Measurements from ENCODE around the gene PRRC2B. TPM values are rescaled to one million over a fixed set of nuclear protein-coding genes. Genes with fewer than 3 reads are reported as not detected.

Gene PRRC2B
- total RNA-seq, 1 experiment from 2014 or later: 137 TPM

- CTCF ChIA-PET: interaction anchor here (0.6 to 1.1 kb wide), 3 partner anchors 27 to 178 kb away, joined by 4 to 5 read pairs (median 5); no protein-coding TSS in a partner anchor
- TF ChIP-seq CTCF (IDR thresholded peaks at IDR 0.05; ENCODE audit: unreplicated experiment): no peak
- Mint-ChIP-seq H3K9me3 (ENCODE audit: low read depth, unreplicated experiment) (no peaks in the 10 kb centered on the region), H3K36me3 (ENCODE audit: insufficient read depth, unreplicated experiment) (no peaks in the 10 kb centered on the region), H3K4me3 (ENCODE audit: low read depth, unreplicated experiment) (no peak overlapping the region), H3K27ac (ENCODE audit: unreplicated experiment) (no peak overlapping the region), H3K27me3 (ENCODE audit: unreplicated experiment) (no peaks in the 10 kb centered on the region), H3K4me1 (ENCODE audit: low read depth, unreplicated experiment) (peaks cover 10% of the 10 kb centered on the region)
- DNase-seq: no peak
- intact Hi-C loops (cut with micrococcal nuclease; ENCODE audit: unreplicated experiment): no loop called here
- BruUV-seq (replicated peaks): no TSS peak
Observed at GRCh38 chr9:131382850-131383729, 10.8 kb upstream of the PRRC2B start.

GRCh38 chr9:131385296-131385695 lies 8.6 kb upstream of the PRRC2B start:
- Mint-ChIP-seq H3K4me3 (ENCODE audit: low read depth, unreplicated experiment) (no peak overlapping the region), H3K27ac (ENCODE audit: unreplicated experiment) (no peak overlapping the region), H3K27me3 (ENCODE audit: unreplicated experiment) (no peaks in the 10 kb centered on the region), H3K9me3 (ENCODE audit: low read depth, unreplicated experiment) (no peaks in the 10 kb centered on the region), H3K36me3 (ENCODE audit: insufficient read depth, unreplicated experiment) (no peaks in the 10 kb centered on the region), H3K4me1 (ENCODE audit: low read depth, unreplicated experiment) (peaks cover 10% of the 10 kb centered on the region)
- intact Hi-C loops (cut with micrococcal nuclease; ENCODE audit: unreplicated experiment): no loop called here
- CTCF ChIA-PET: no interaction called here
- no peak for DNase-seq
- TF ChIP-seq CTCF (IDR thresholded peaks at IDR 0.05; ENCODE audit: unreplicated experiment): no peak
- BruUV-seq (replicated peaks): no TSS peak

DNA sequence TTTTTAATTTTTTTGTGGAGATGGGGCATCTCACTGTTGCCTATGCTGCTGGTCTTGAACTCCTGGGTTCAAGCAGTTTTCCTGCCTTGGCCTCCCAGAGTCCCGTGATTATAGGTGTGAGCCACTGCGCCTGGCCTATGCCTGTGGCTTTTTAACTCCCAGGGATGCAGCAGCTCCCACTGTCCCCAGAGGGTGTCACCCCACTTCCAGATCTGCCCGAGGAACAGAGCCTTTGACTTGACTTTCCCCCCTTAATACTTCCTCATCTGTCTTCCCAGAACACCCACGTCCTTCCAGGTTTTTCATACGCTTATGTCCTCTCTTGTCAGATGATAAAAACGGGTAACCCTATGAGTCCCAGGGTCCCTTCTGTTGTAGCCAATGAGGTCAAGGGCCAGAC lies 7.6 kb upstream of the PRRC2B start:
- no peak for TF ChIP-seq CTCF (IDR thresholded peaks at IDR 0.05; ENCODE audit: unreplicated experiment)
- Mint-ChIP-seq H3K36me3 (ENCODE audit: insufficient read depth, unreplicated experiment) (no peaks in the 10 kb centered on the region), H3K4me1 (ENCODE audit: low read depth, unreplicated experiment) (peaks cover 10% of the 10 kb centered on the region), H3K27ac (ENCODE audit: unreplicated experiment) (no peak overlapping the region), H3K4me3 (ENCODE audit: low read depth, unreplicated experiment) (no peak overlapping the region), H3K27me3 (ENCODE audit: unreplicated experiment) (no peaks in the 10 kb centered on the region), H3K9me3 (ENCODE audit: low read depth, unreplicated experiment) (no peaks in the 10 kb centered on the region)
- CTCF ChIA-PET: no interaction called here
- DNase-seq: no peak
- intact Hi-C loops (cut with micrococcal nuclease; ENCODE audit: unreplicated experiment): no loop called here
- BruUV-seq (replicated peaks): no TSS peak

DNA sequence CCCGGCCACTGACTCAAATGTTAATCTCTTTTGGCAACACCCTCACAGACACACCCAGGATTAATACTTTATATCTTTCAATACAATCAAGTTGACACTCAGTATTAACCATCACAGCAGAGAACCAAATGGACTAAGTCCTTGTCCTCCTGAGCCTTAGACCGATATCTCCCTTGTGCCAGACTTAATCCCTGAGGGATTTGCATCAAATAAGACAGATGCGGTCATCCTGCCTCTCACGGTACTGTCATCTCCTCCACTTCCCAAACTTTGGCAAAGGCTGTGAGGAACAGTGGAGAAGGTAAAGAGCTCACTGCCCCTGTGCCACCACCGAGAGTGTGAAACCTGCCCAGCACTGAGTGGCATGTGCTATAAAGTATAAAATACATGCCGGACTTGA lies 6.5 kb upstream of the PRRC2B start:
- intact Hi-C loops (cut with micrococcal nuclease; ENCODE audit: unreplicated experiment): no loop called here
- H3K27ac Mint-ChIP-seq (ENCODE audit: unreplicated experiment): no peak overlapping the region
- H3K27me3 Mint-ChIP-seq (ENCODE audit: unreplicated experiment): no peaks in the 10 kb centered on the region
- no peak overlapping the region for H3K4me3 Mint-ChIP-seq (ENCODE audit: low read depth, unreplicated experiment)
- CTCF ChIA-PET: no interaction called here
- peaks cover 10% of the 10 kb centered on the region for H3K4me1 Mint-ChIP-seq (ENCODE audit: low read depth, unreplicated experiment)
- H3K36me3 Mint-ChIP-seq (ENCODE audit: insufficient read depth, unreplicated experiment): no peaks in the 10 kb centered on the region
- DNase-seq: no peak
- no peaks in the 10 kb centered on the region for H3K9me3 Mint-ChIP-seq (ENCODE audit: low read depth, unreplicated experiment)
- no TSS peak for BruUV-seq (replicated peaks)
- no peak for TF ChIP-seq CTCF (IDR thresholded peaks at IDR 0.05; ENCODE audit: unreplicated experiment)

Measured in Calu3 (cell line).